ENCODE results near the gene SUGT1. TPM values are rescaled to one million over a fixed set of nuclear protein-coding genes. Genes with fewer than 3 reads are reported as not detected.

Gene SUGT1
- total and polyA plus RNA-seq, 2 experiments from 2014 or later, result 61.3 to 172 TPM

DNA sequence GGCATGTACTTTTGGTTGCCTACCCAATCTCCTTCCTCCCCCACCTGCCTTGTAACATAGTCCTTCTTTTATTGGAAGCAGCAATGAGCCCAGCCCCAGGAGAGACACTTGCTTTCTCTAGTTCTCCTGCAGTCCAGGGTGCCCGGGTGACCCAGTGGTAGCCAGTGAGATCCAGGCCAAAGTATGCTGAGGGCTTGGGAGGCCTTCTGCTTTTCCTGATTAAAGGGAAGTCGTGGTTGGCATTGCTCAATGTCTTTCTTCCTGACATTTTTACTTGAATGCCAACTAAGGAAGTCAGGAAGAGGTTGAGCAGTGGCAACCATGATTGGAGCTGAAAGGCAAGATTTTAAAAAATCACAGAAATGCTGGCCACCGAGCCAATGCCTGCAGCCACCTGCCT, 61.3 kb downstream of the SUGT1 start:
- no peaks in the 10 kb centered on the region for H4K20me1 ChIP-seq (replicated peaks; ENCODE audit: insufficient read depth)
- H3K4me3 ChIP-seq, result no peak overlapping the region
- peaks cover 32% of the 10 kb centered on the region for H3K9me3 Mint-ChIP-seq
- ATAC-seq (no peak), DNase-seq (ENCODE audit: low spot score) (no peak)
- H3K4me3 Mint-ChIP-seq, result no peak overlapping the region
- no peaks in the 10 kb centered on the region for H3K27me3 ChIP-seq (ENCODE audit: insufficient read depth)
- H3K36me3 Mint-ChIP-seq (ENCODE audit: low read depth), result peaks cover 34% of the 10 kb centered on the region
- H3K79me2 ChIP-seq (replicated peaks; ENCODE audit: insufficient read depth), result no peaks in the 10 kb centered on the region
- TF ChIP-seq ZNF114 (CRISPR knock-in tag; IDR thresholded peaks at IDR 0.05) (no peak), EZH2phosphoT487 (IDR thresholded peaks at IDR 0.05; ENCODE audit: unreplicated experiment) (no peak), ETS1 (IDR thresholded peaks at IDR 0.05) (no peak), CREB1 (CRISPR knock-in tag; IDR thresholded peaks at IDR 0.05; ENCODE audit: low read depth) (no peak), JUNB (IDR thresholded peaks at IDR 0.05; ENCODE audit: unreplicated experiment) (no peak), POLR2AphosphoS5 (IDR thresholded peaks at IDR 0.05; ENCODE audit: low read depth) (no peak), NANOG (IDR thresholded peaks at IDR 0.05; ENCODE audit: borderline replicate concordance) (no peak), ZNF331 (CRISPR knock-in tag; IDR thresholded peaks at IDR 0.05; ENCODE audit: low read depth) (no peak), EZH2 (IDR thresholded peaks at IDR 0.05; ENCODE audit: low read depth, unreplicated experiment) (no peak), STAT1 (IDR thresholded peaks at IDR 0.05; ENCODE audit: unreplicated experiment) (no peak), ZNF462 (CRISPR knock-in tag; IDR thresholded peaks at IDR 0.05) (no peak)
- TF ChIP-seq, protein P1, sequence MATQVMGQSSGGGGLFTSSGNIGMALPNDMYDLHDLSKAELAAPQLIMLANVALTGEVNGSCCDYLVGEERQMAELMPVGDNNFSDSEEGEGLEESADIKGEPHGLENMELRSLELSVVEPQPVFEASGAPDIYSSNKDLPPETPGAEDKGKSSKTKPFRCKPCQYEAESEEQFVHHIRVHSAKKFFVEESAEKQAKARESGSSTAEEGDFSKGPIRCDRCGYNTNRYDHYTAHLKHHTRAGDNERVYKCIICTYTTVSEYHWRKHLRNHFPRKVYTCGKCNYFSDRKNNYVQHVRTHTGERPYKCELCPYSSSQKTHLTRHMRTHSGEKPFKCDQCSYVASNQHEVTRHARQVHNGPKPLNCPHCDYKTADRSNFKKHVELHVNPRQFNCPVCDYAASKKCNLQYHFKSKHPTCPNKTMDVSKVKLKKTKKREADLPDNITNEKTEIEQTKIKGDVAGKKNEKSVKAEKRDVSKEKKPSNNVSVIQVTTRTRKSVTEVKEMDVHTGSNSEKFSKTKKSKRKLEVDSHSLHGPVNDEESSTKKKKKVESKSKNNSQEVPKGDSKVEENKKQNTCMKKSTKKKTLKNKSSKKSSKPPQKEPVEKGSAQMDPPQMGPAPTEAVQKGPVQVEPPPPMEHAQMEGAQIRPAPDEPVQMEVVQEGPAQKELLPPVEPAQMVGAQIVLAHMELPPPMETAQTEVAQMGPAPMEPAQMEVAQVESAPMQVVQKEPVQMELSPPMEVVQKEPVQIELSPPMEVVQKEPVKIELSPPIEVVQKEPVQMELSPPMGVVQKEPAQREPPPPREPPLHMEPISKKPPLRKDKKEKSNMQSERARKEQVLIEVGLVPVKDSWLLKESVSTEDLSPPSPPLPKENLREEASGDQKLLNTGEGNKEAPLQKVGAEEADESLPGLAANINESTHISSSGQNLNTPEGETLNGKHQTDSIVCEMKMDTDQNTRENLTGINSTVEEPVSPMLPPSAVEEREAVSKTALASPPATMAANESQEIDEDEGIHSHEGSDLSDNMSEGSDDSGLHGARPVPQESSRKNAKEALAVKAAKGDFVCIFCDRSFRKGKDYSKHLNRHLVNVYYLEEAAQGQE (IDR thresholded peaks at IDR 0.05; ENCODE audit: unreplicated experiment), result no peak
- TF ChIP-seq, protein P2, sequence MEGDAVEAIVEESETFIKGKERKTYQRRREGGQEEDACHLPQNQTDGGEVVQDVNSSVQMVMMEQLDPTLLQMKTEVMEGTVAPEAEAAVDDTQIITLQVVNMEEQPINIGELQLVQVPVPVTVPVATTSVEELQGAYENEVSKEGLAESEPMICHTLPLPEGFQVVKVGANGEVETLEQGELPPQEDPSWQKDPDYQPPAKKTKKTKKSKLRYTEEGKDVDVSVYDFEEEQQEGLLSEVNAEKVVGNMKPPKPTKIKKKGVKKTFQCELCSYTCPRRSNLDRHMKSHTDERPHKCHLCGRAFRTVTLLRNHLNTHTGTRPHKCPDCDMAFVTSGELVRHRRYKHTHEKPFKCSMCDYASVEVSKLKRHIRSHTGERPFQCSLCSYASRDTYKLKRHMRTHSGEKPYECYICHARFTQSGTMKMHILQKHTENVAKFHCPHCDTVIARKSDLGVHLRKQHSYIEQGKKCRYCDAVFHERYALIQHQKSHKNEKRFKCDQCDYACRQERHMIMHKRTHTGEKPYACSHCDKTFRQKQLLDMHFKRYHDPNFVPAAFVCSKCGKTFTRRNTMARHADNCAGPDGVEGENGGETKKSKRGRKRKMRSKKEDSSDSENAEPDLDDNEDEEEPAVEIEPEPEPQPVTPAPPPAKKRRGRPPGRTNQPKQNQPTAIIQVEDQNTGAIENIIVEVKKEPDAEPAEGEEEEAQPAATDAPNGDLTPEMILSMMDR (conservative IDR thresholded peaks at IDR 0.05; ENCODE audit: low read depth in 2 of 2), result no peak
- no peaks in the 10 kb centered on the region for H3K9me2 ChIP-seq (ENCODE audit: insufficient read depth)
- H3K4me2 ChIP-seq, result no peak overlapping the region
- H3K4me1 ChIP-seq (ENCODE audit: insufficient read depth), result no peaks in the 10 kb centered on the region
- H3K27ac Mint-ChIP-seq, result no peak overlapping the region
- H3K36me3 ChIP-seq (ENCODE audit: insufficient read depth), result peaks cover 10% of the 10 kb centered on the region; the same call in 1 of the 2 replicates
- H3F3A ChIP-seq (replicated peaks; ENCODE audit: low read depth), result no peaks in the 10 kb centered on the region
- H3K27me3 Mint-ChIP-seq (ENCODE audit: insufficient read depth, low read depth, poor library complexity), result no peaks in the 10 kb centered on the region
- peaks cover 30% of the 10 kb centered on the region for H3K4me1 Mint-ChIP-seq
- H3K27ac ChIP-seq (ENCODE audit: low read depth), result no peak overlapping the region
- H2AFZ ChIP-seq, result no peak overlapping the region

Data from GM23338 (cell line).